AG20443 (cell line): ENCODE measurements around the gene RPS6KA2.
A peak's percentile ranks its signal among the peaks of the same experiment; 100 is the strongest.

ENCODE experiments used
- DNase-seq: peaks from one replicate; pipeline ENCODE4 v3.0.0; 2012; ENCODE audit warnings: low spot score, mixed read lengths

Gene RPS6KA2

GRCh38 chr6:166466178-166467122, 160.6 kb downstream of the RPS6KA2 start:
- DNase-seq, result peak; percentile 94

GRCh38 chr6:166465671-166466087, 161.4 kb downstream of the RPS6KA2 start:
- DNase-seq, result peak; percentile 79

- no peak for DNase-seq
Observed at GRCh38 chr6:166465003-166465399, 162.1 kb downstream of the RPS6KA2 start.

- no peak for DNase-seq
Observed at GRCh38 chr6:166464068-166465002, 162.7 kb downstream of the RPS6KA2 start.

- no peak for DNase-seq
Observed at GRCh38 chr6:166463359-166464067, 163.5 kb downstream of the RPS6KA2 start.

- DNase-seq, result no peak
Observed at GRCh38 chr6:166462461-166463135, 164.5 kb downstream of the RPS6KA2 start.

- DNase-seq, result no peak
Observed at GRCh38 chr6:166461821-166462460, 165.1 kb downstream of the RPS6KA2 start.

- DNase-seq, result no peak
Observed at GRCh38 chr6:166460473-166461437, 166.3 kb downstream of the RPS6KA2 start.

GRCh38 chr6:166459906-166460305, 167.1 kb downstream of the RPS6KA2 start:
- no peak for DNase-seq

- no peak for DNase-seq
Observed at GRCh38 chr6:166459272-166459671, 167.8 kb downstream of the RPS6KA2 start.

GRCh38 chr6:166456395-166457156, 170.5 kb downstream of the RPS6KA2 start:
- DNase-seq, result no peak

GRCh38 chr6:166454692-166455515, 172.1 kb downstream of the RPS6KA2 start:
- DNase-seq, result no peak

- DNase-seq, result no peak
Observed at GRCh38 chr6:166453651-166454050, 173.4 kb downstream of the RPS6KA2 start.

GRCh38 chr6:166450167-166450873, 176.7 kb downstream of the RPS6KA2 start:
- no peak for DNase-seq

GRCh38 chr6:166449641-166450040, 177.4 kb downstream of the RPS6KA2 start:
- no peak for DNase-seq

- no peak for DNase-seq
Observed at GRCh38 chr6:166449036-166449435, 178.0 kb downstream of the RPS6KA2 start.

- DNase-seq, result no peak
Observed at GRCh38 chr6:166448432-166448831, 178.6 kb downstream of the RPS6KA2 start.
